Hepatocyte (in vitro differentiated cells): ENCODE data around the gene POFUT1.

Experiments used
- CTCF ChIP-seq: fragments of 200-600 bp; sonication (generic); IDR thresholded peaks from 2 replicates; pipeline ENCODE4 v1.5.1; 2016; ENCODE audit warnings: antibody characterized with exemption, mild to moderate bottlenecking; ENCODE audit not compliant: poor library complexity
- EZH2 ChIP-seq: fragments of 200-600 bp; sonication (generic); IDR thresholded peaks from 2 replicates; pipeline ENCODE4 v1.6.1; 2016; ENCODE audit warnings: antibody characterized with exemption, mild to moderate bottlenecking, borderline replicate concordance

- TF ChIP-seq CTCF = no peak
- TF ChIP-seq EZH2 = no peak
Measured at GRCh38 chr20:32231245-32231644, 23.6 kb downstream of the POFUT1 start.
